ENCODE measurements around the gene CCDC141. TPM values are rescaled to one million over a fixed set of nuclear protein-coding genes. Genes with fewer than 3 reads are reported as not detected.

The CCDC141 gene
- total and polyA plus RNA-seq, 4 donors, result 2.1 to 48.1 (median 14.6) TPM

- H3K9me3 ChIP-seq (ENCODE audit: control insufficient read depth in 4 of 4, insufficient read depth in 3 of 4, low read length in 3 of 4), result no peaks in the 10 kb centered on the region
- no peaks in the 10 kb centered on the region for H3K4me1 ChIP-seq (ENCODE audit: control insufficient read depth in 5 of 5, insufficient read depth in 5 of 5, low read length in 5 of 5)
- no peak overlapping the region for H3K9ac ChIP-seq (ENCODE audit: insufficient read depth in 1 of 2, low read length in 2 of 2)
- ATAC-seq (ENCODE audit: insufficient read depth, low FRiP score) (no peak), DNase-seq (no peak)
- peaks cover 0 to 14% (median 0%) of the 10 kb centered on the region in 4 donors for H3K36me3 ChIP-seq (ENCODE audit: control insufficient read depth in 4 of 4, insufficient read depth in 4 of 4, low read length in 4 of 4)
- H3K4me3 ChIP-seq, result no peak overlapping the region
- peak; percentile 7 for TF ChIP-seq CTCF (IDR thresholded peaks at IDR 0.05; ENCODE audit: control extremely low read depth, extremely low read depth)
- peak overlapping the region in 1 of 2 donors; percentile 57 for H3K27ac ChIP-seq (ENCODE audit: low read depth in 1 of 2, low read length in 1 of 2)
- no peaks in the 10 kb centered on the region for H3K27me3 ChIP-seq (ENCODE audit: control insufficient read depth in 3 of 3, insufficient read depth in 3 of 3, low read length in 2 of 3)
- 93 to 98% methylated on average over 3 of the region's 3 CpGs for WGBS, 2 donors
Observed at GRCh38 chr2:178804791-178805190, 245.1 kb downstream of the CCDC141 start.

GRCh38 chr2:178800510-178800909, 249.4 kb downstream of the CCDC141 start:
- H3K36me3 ChIP-seq (ENCODE audit: control insufficient read depth in 4 of 4, insufficient read depth in 4 of 4, low read length in 4 of 4), result peaks cover 0 to 18% (median 0%) of the 10 kb centered on the region in 4 donors
- no peaks in the 10 kb centered on the region for H3K4me1 ChIP-seq (ENCODE audit: control insufficient read depth in 5 of 5, insufficient read depth in 5 of 5, low read length in 5 of 5)
- H3K27ac ChIP-seq (ENCODE audit: low read depth in 1 of 2, low read length in 1 of 2), result peak overlapping the region in 1 of 2 donors; percentile 64
- ATAC-seq (ENCODE audit: insufficient read depth, low FRiP score) (no peak), DNase-seq (no peak)
- H3K9me3 ChIP-seq (ENCODE audit: control insufficient read depth in 4 of 4, insufficient read depth in 3 of 4, low read length in 3 of 4), result peaks cover 0 to 2% (median 0%) of the 10 kb centered on the region in 4 donors
- no peak for TF ChIP-seq CTCF (IDR thresholded peaks at IDR 0.05; ENCODE audit: control extremely low read depth, extremely low read depth)
- no peak overlapping the region for H3K9ac ChIP-seq (ENCODE audit: insufficient read depth in 1 of 2, low read length in 2 of 2)
- no peaks in the 10 kb centered on the region for H3K27me3 ChIP-seq (ENCODE audit: control insufficient read depth in 3 of 3, insufficient read depth in 3 of 3, low read length in 2 of 3)
- H3K4me3 ChIP-seq, result no peak overlapping the region
- WGBS, 2 donors, result 91 to 94% methylated on average over 7 of the region's 7 CpGs

GRCh38 chr2:178799305-178799704, 250.6 kb downstream of the CCDC141 start:
- DNase-seq, result no peak
- Histone ChIP-seq H3K4me1 (ENCODE audit: control insufficient read depth in 5 of 5, insufficient read depth in 5 of 5, low read length in 5 of 5) (no peaks in the 10 kb centered on the region), H3K9ac (ENCODE audit: insufficient read depth in 1 of 2, low read length in 2 of 2) (no peak overlapping the region), H3K9me3 (ENCODE audit: control insufficient read depth in 4 of 4, insufficient read depth in 3 of 4, low read length in 3 of 4) (peaks cover 0 to 2% (median 0%) of the 10 kb centered on the region in 4 donors), H3K36me3 (ENCODE audit: control insufficient read depth in 4 of 4, insufficient read depth in 4 of 4, low read length in 4 of 4) (peaks cover 0 to 18% (median 0%) of the 10 kb centered on the region in 4 donors), H3K4me3 (no peak overlapping the region), H3K27me3 (ENCODE audit: control insufficient read depth in 3 of 3, insufficient read depth in 3 of 3, low read length in 2 of 3) (no peaks in the 10 kb centered on the region), H3K27ac (ENCODE audit: low read depth in 1 of 2, low read length in 1 of 2) (no peak overlapping the region)
- 96 to 97% methylated on average over 19 of the region's 19 CpGs for WGBS, 2 donors
- TF ChIP-seq CTCF (IDR thresholded peaks at IDR 0.05; ENCODE audit: control extremely low read depth, extremely low read depth), result no peak
- ATAC-seq (ENCODE audit: insufficient read depth, low FRiP score), result no peak

Data from lung (tissue), 12 donors.